GM12878 (cell line): Measurements from ENCODE around the gene ZMIZ1. TPM values are rescaled to one million over a fixed set of nuclear protein-coding genes. Genes with fewer than 3 reads are reported as not detected.

Source experiments
- ATAC-seq: fragments of 200-7000 bp; cut with Tn5 transposase; 3 replicates; pipeline ENCODE4 v1.9.1; 2020; ENCODE audit warnings: mild to moderate bottlenecking, moderate library complexity
- BruUV-seq: library from RNA; stranded (reverse); fragments of 400-500 nt; replicated peaks from 2 replicates; lab custom pipeline; 2021; lab: Mats Ljungman, UMichigan
- CTCF ChIA-PET: fragments of 300-600 bp; sonication (Branson Sonifier 250); formaldehyde crosslinking; extraction: SDS; loops from one replicate; lab custom pipeline; 2021; ENCODE audit warnings: inconsistent platforms; lab: Yijun Ruan, JAX
- POLR2A ChIA-PET: fragments of 350-600 bp; formaldehyde crosslinking; extraction: SDS; loops from one replicate; lab custom pipeline; 2021; ENCODE audit warnings: inconsistent platforms; lab: Charles Lee
- RAD21 ChIA-PET: fragments of 300-600 bp; sonication (Branson Sonifier 250); formaldehyde crosslinking; loops from one replicate; lab custom pipeline; 2023; ENCODE audit warnings: antibody characterized with exemption; ENCODE audit not compliant: unreplicated experiment; lab: Charles Lee
- SMC1A ChIA-PET: fragments of 300-600 bp; sonication (Branson Sonifier 250); formaldehyde crosslinking; loops from one replicate; lab custom pipeline; 2023; ENCODE audit not compliant: unreplicated experiment, uncharacterized antibody; lab: Charles Lee
- DNase-seq: peaks from one replicate; pipeline ENCODE4 v3.0.0-alpha.2; 2011; ENCODE audit warnings: low read depth, low spot score
- FAIRE-seq: peaks from 3 replicates; lab custom pipeline; 2011; peaks lifted over from hg19 to GRCh38; lab: Jason Lieb, UNC
- H2AFZ ChIP-seq: 2 replicates; pipeline ENCODE4 v1.6.0; 2011; ENCODE audit warnings: low read depth, low read length, control low read depth; ENCODE audit not compliant: control insufficient read depth
- H3K27ac ChIP-seq: 2 replicates; pipeline ENCODE4 v1.5.1; 2011; ENCODE audit warnings: control low read depth; ENCODE audit not compliant: control insufficient read depth, insufficient read depth
- H3K27me3 ChIP-seq, 2 experiments: replicated peaks in 1 of 2; 2 replicates each; pipeline versions ENCODE4 v1.6.0 to v1.6.1; 2011; ENCODE audit warnings: low read length in 1 of 2; ENCODE audit not compliant: control insufficient read depth in 2 of 2, insufficient read depth in 2 of 2
- H3K36me3 ChIP-seq, 2 experiments: 2 replicates each; pipeline ENCODE4 v1.5.1; 2011; ENCODE audit warnings: low read length in 1 of 2; ENCODE audit not compliant: control insufficient read depth in 2 of 2, insufficient read depth in 2 of 2
- H3K4me1 ChIP-seq: 2 replicates; pipeline ENCODE4 v1.6.1; 2011; ENCODE audit warnings: mild to moderate bottlenecking, low read length, moderate library complexity, mixed read lengths; ENCODE audit not compliant: control insufficient read depth, insufficient read depth
- H3K4me2 ChIP-seq: 2 replicates; pipeline ENCODE4 v1.6.0; 2011; ENCODE audit warnings: control low read depth; ENCODE audit not compliant: control insufficient read depth, insufficient read depth
- H3K4me3 ChIP-seq: fragments of 200-600 bp; sonication (generic); 2 replicates; pipeline ENCODE4 v1.5.1; 2016
- H3K79me2 ChIP-seq: 2 replicates; pipeline ENCODE4 v1.6.0; 2011; ENCODE audit warnings: low read length; ENCODE audit not compliant: control insufficient read depth, insufficient read depth
- H3K9ac ChIP-seq: 2 replicates; pipeline ENCODE4 v1.8.0; 2011; ENCODE audit warnings: low read length, control low read depth, mixed read lengths; ENCODE audit not compliant: control insufficient read depth, insufficient read depth
- H3K9me3 ChIP-seq: replicated peaks from 3 replicates; pipeline ENCODE4 v1.5.1; 2011; ENCODE audit warnings: mild to moderate bottlenecking, low read length; ENCODE audit not compliant: control insufficient read depth, insufficient read depth
- H4K20me1 ChIP-seq: 2 replicates; pipeline ENCODE4 v1.6.0; 2011; ENCODE audit not compliant: control insufficient read depth, insufficient read depth
- BACH1 ChIP-seq: fragments of 450-650 bp; IDR thresholded peaks from 2 replicates; pipeline ENCODE4 v1.6.1; 2017; ENCODE audit warnings: mild to moderate bottlenecking, borderline replicate concordance
- JUNB ChIP-seq: IDR thresholded peaks from 2 replicates; pipeline ENCODE4 v1.6.1; 2016; ENCODE audit warnings: antibody characterized with exemption, mild to moderate bottlenecking
- LARP7 ChIP-seq: fragments of 450-650 bp; IDR thresholded peaks from 2 replicates; pipeline ENCODE4 v1.6.1; 2017; ENCODE audit warnings: mild to moderate bottlenecking
- MTA2 ChIP-seq: fragments of 450-650 bp; IDR thresholded peaks from 2 replicates; pipeline ENCODE4 v1.6.1; 2016; ENCODE audit warnings: low read depth, mild to moderate bottlenecking, moderate library complexity
- RAD51 ChIP-seq: fragments of 450-650 bp; IDR thresholded peaks from 2 replicates; pipeline ENCODE4 v1.6.1; 2016; ENCODE audit warnings: moderate library complexity, mild to moderate bottlenecking, inconsistent platforms
- RELA ChIP-seq: fragments of 450-650 bp; IDR thresholded peaks from 2 replicates; pipeline ENCODE4 v1.8.0; 2014; ENCODE audit warnings: borderline replicate concordance; ENCODE audit not compliant: partially characterized antibody
- SREBF1 ChIP-seq: IDR thresholded peaks from 2 replicates; pipeline ENCODE4 v1.6.1; 2012; ENCODE audit warnings: mild to moderate bottlenecking, low read length
- TCF7 ChIP-seq: IDR thresholded peaks from 2 replicates; pipeline ENCODE4 v1.6.1; 2014; ENCODE audit warnings: antibody characterized with exemption, borderline replicate concordance
- ZNF622 ChIP-seq: fragments of 450-650 bp; IDR thresholded peaks from 2 replicates; pipeline ENCODE4 v1.6.1; 2017; ENCODE audit warnings: mild to moderate bottlenecking, inconsistent platforms
- ZSCAN29 ChIP-seq: fragments of 450-650 bp; IDR thresholded peaks from 2 replicates; pipeline ENCODE4 v1.6.1; 2017; ENCODE audit warnings: mild to moderate bottlenecking, moderate library complexity
- WGBS: methylation state at CpG from one replicate; pipeline ENCODE4 v1.1.6; 2016; ENCODE audit warnings: low lambda C conversion rate; ENCODE audit not compliant: insufficient replicate concordance, insufficient coverage; ENCODE audit errors: missing lambda C conversion rate; 5-methylcytosine and 5-hydroxymethylcytosine counted together
- in situ Hi-C: fragments of 300-500 bp; cut with MboI; formaldehyde crosslinking; loops from 9 replicates; pipeline ENCODE4 v1.14.3; 2018; ENCODE audit warnings: mixed read lengths
- intact Hi-C: fragments of 100-400 bp; cut with micrococcal nuclease; formaldehyde crosslinking; loops from one replicate; pipeline ENCODE4 v1.14.2; 2022; ENCODE audit not compliant: unreplicated experiment
- polyA plus RNA-seq, 11 experiments: library from polyadenylated mRNA; depleted of rRNA in 4 of 11; unstranded in 6 of 11; stranded (reverse) in 5 of 11; fragments of >200 nt; fragmentation: Nextera tagmentation in 4 of 11; fragmentation: Illumina TruSeq in 1 of 11; extraction: Ambion mirVana in 4 of 11; extraction: Trizol in 1 of 11; gene quantifications; 1 replicate in 1 of 11; 2 replicates in 10 of 11; pipeline versions ENCODE4 v1.2.1 to v1.2.3, GENCODE V29; 2011 to 2016; ENCODE audit warnings: inconsistent platforms in 2 of 11, missing spikeins in 2 of 11, low read depth in 1 of 11
- total RNA-seq, 4 experiments: library from RNA; depleted of rRNA in 3 of 4; stranded (reverse); fragments of >200 nt in 3 of 4; fragmentation: Illumina TruSeq in 1 of 4; extraction: Trizol in 1 of 4; gene quantifications; 2 replicates each; pipeline versions ENCODE4 v1.2.1 to v1.2.3, GENCODE V29; 2013 to 2021
- TF ChIP-seq, protein P1 (sequence below): fragments of 450-650 bp; formaldehyde crosslinking; IDR thresholded peaks from 2 replicates; pipeline ENCODE4 v1.5.0; 2022; ENCODE audit warnings: mild to moderate bottlenecking, missing genetic modification characterization

ZMIZ1 gene
- total and polyA plus RNA-seq, 10 of the 15 experiments (the other 5 are each of a cell fraction or from before 2014, with no cell fraction given) = 3.1 to 82.3 (median 14.9) TPM

DNA sequence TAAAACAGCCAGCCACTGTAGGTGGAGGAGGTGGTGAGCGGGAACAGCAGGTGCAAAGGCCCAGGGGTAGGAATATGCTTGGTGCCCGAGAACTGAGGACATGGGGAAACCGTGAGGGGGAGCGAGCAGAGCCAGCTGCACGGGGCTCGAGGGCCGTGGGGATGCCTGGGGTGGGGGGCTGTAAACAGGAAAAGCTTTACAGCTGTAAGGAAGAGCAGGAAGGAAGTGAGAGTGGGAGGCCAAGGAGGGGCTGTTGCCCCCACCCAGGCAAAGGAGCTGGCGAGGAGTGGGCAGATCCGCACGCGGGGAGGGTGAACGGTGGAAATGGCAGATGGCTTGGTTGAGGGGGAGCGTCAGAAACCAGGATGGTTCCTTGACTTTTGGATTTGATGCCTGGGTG lies 34.4 kb downstream of the ZMIZ1 start:
- Histone ChIP-seq H3K9me3 (no peaks in the 10 kb centered on the region), H3K4me1 (peaks cover 38% of the 10 kb centered on the region), H4K20me1 (peaks cover 4% of the 10 kb centered on the region; the same call in 1 of the 2 replicates), H2AFZ (no peak overlapping the region), H3K9ac (no peak overlapping the region), H3K36me3 (no peaks in the 10 kb centered on the region), H3K4me2 (no peak overlapping the region), H3K27me3 (no peaks in the 10 kb centered on the region), H3K4me3 (no peak overlapping the region), H3K27ac (no peak overlapping the region), H3K79me2 (no peaks in the 10 kb centered on the region)
- ChIA-PET RAD21 (no interaction called here), SMC1A (interaction anchor here (0.6 to 1.2 kb wide), 3 partner anchors 13 to 92 kb away, joined by 3 read pairs; no protein-coding TSS in a partner anchor), CTCF (no interaction called here), POLR2A (no interaction called here)
- DNase-seq (no peak), ATAC-seq (no peak), FAIRE-seq (no peak)
- BruUV-seq = no TSS peak
- in situ Hi-C loops = no loop called here
- 34% methylated on average over 13 of the region's 13 CpGs for WGBS
- TF ChIP-seq RELA (no peak), MTA2 (no peak), ZNF622 (no peak), ZSCAN29 (no peak), RAD51 (no peak), TCF7 (no peak), BACH1 (no peak), JUNB (no peak), SREBF1 (no peak), LARP7 (no peak)
- TF ChIP-seq, protein P1, sequence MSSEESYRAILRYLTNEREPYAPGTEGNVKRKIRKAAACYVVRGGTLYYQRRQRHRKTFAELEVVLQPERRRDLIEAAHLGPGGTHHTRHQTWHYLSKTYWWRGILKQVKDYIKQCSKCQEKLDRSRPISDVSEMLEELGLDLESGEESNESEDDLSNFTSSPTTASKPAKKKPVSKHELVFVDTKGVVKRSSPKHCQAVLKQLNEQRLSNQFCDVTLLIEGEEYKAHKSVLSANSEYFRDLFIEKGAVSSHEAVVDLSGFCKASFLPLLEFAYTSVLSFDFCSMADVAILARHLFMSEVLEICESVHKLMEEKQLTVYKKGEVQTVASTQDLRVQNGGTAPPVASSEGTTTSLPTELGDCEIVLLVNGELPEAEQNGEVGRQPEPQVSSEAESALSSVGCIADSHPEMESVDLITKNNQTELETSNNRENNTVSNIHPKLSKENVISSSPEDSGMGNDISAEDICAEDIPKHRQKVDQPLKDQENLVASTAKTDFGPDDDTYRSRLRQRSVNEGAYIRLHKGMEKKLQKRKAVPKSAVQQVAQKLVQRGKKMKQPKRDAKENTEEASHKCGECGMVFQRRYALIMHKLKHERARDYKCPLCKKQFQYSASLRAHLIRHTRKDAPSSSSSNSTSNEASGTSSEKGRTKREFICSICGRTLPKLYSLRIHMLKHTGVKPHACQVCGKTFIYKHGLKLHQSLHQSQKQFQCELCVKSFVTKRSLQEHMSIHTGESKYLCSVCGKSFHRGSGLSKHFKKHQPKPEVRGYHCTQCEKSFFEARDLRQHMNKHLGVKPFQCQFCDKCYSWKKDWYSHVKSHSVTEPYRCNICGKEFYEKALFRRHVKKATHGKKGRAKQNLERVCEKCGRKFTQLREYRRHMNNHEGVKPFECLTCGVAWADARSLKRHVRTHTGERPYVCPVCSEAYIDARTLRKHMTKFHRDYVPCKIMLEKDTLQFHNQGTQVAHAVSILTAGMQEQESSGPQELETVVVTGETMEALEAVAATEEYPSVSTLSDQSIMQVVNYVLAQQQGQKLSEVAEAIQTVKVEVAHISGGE (CRISPR knock-in tag) = no peak
- intact Hi-C loops = no loop called here
